ENCODE measurements around the gene TRIM75. TPM values are rescaled to one million over a fixed set of nuclear protein-coding genes. Genes with fewer than 3 reads are reported as not detected.
"Not testable (repeated sequence)": the region's sequence is repeated elsewhere in the genome, so short reads cannot be mapped to it uniquely, and the experiment has no call there.

TRIM75 gene
- total and polyA plus RNA-seq, 2 donors from 2014 or later, result not detected

- Histone ChIP-seq H3K27ac (ENCODE audit: low read depth in 2 of 2, low read length in 2 of 2) (no peak overlapping the region), H3K9me3 (ENCODE audit: control insufficient read depth in 2 of 3, insufficient read depth in 1 of 3, low read length in 3 of 3) (no peaks in the 10 kb centered on the region), H3K36me3 (ENCODE audit: control insufficient read depth in 2 of 3, insufficient read depth in 3 of 3, low read length in 3 of 3) (no peaks in the 10 kb centered on the region), H3K4me1 (ENCODE audit: control insufficient read depth in 2 of 3, insufficient read depth in 2 of 3, low read depth in 1 of 3, low read length in 3 of 3) (no peaks in the 10 kb centered on the region), H3K4me3 (ENCODE audit: low read length in 3 of 3) (no peak overlapping the region), H3K27me3 (ENCODE audit: control insufficient read depth, insufficient read depth, low read length) (no peaks in the 10 kb centered on the region), H3K9ac (ENCODE audit: low read length in 3 of 3) (no peak overlapping the region)
- DNase-seq (no peak), FAIRE-seq (no peak)
- intact Hi-C loops (cut with DNase I), result no loop called here
- no peak for TF ChIP-seq CTCF (IDR thresholded peaks at IDR 0.05; ENCODE audit: borderline replicate concordance, extremely low read depth, insufficient read depth)
These were observed 42.7 kb upstream of the TRIM75 start for GRCh38 chr4:165010991-165011390.

- TF ChIP-seq CTCF (IDR thresholded peaks at IDR 0.05; ENCODE audit: borderline replicate concordance, extremely low read depth, insufficient read depth), result no peak
- Histone ChIP-seq H3K27ac (ENCODE audit: low read depth in 2 of 2, low read length in 2 of 2) (no peak overlapping the region), H3K4me1 (ENCODE audit: control insufficient read depth in 2 of 3, insufficient read depth in 2 of 3, low read depth in 1 of 3, low read length in 3 of 3) (no peaks in the 10 kb centered on the region), H3K27me3 (ENCODE audit: control insufficient read depth, insufficient read depth, low read length) (no peaks in the 10 kb centered on the region), H3K9me3 (ENCODE audit: control insufficient read depth in 2 of 3, insufficient read depth in 1 of 3, low read length in 3 of 3) (no peaks in the 10 kb centered on the region), H3K36me3 (ENCODE audit: control insufficient read depth in 2 of 3, insufficient read depth in 3 of 3, low read length in 3 of 3) (no peaks in the 10 kb centered on the region), H3K4me3 (ENCODE audit: low read length in 3 of 3) (no peak overlapping the region), H3K9ac (ENCODE audit: low read length in 3 of 3) (no peak overlapping the region)
- no peak for DNase-seq
- intact Hi-C loops (cut with DNase I), result no loop called here
- no peak for FAIRE-seq
These were observed 42.3 kb upstream of the TRIM75 start for GRCh38 chr4:165011403-165011802.

GRCh38 chr4:165013691-165014090 lies 40.0 kb upstream of the TRIM75 start:
- intact Hi-C loops (cut with DNase I), result no loop called here
- Histone ChIP-seq H3K9me3 (ENCODE audit: control insufficient read depth in 2 of 3, insufficient read depth in 1 of 3, low read length in 3 of 3) (no peaks in the 10 kb centered on the region), H3K27ac (ENCODE audit: low read depth in 2 of 2, low read length in 2 of 2) (no peak overlapping the region), H3K9ac (ENCODE audit: low read length in 3 of 3) (no peak overlapping the region), H3K27me3 (ENCODE audit: control insufficient read depth, insufficient read depth, low read length) (no peaks in the 10 kb centered on the region), H3K4me3 (ENCODE audit: low read length in 3 of 3) (no peak overlapping the region), H3K4me1 (ENCODE audit: control insufficient read depth in 2 of 3, insufficient read depth in 2 of 3, low read depth in 1 of 3, low read length in 3 of 3) (no peaks in the 10 kb centered on the region), H3K36me3 (ENCODE audit: control insufficient read depth in 2 of 3, insufficient read depth in 3 of 3, low read length in 3 of 3) (no peaks in the 10 kb centered on the region)
- TF ChIP-seq CTCF (IDR thresholded peaks at IDR 0.05; ENCODE audit: borderline replicate concordance, extremely low read depth, insufficient read depth), result no peak
- DNase-seq (no peak), FAIRE-seq (no peak)

GRCh38 chr4:165016971-165017370 lies 36.7 kb upstream of the TRIM75 start:
- Histone ChIP-seq H3K4me1 (ENCODE audit: control insufficient read depth in 2 of 3, insufficient read depth in 2 of 3, low read depth in 1 of 3, low read length in 3 of 3) (no peaks in the 10 kb centered on the region), H3K27ac (ENCODE audit: low read depth in 2 of 2, low read length in 2 of 2) (no peak overlapping the region), H3K27me3 (ENCODE audit: control insufficient read depth, insufficient read depth, low read length) (no peaks in the 10 kb centered on the region), H3K36me3 (ENCODE audit: control insufficient read depth in 2 of 3, insufficient read depth in 3 of 3, low read length in 3 of 3) (no peaks in the 10 kb centered on the region), H3K9ac (ENCODE audit: low read length in 3 of 3) (no peak overlapping the region), H3K4me3 (ENCODE audit: low read length in 3 of 3) (no peak overlapping the region), H3K9me3 (ENCODE audit: control insufficient read depth in 2 of 3, insufficient read depth in 1 of 3, low read length in 3 of 3) (no peaks in the 10 kb centered on the region)
- DNase-seq, result no peak
- intact Hi-C loops (cut with DNase I), result no loop called here
- TF ChIP-seq CTCF (IDR thresholded peaks at IDR 0.05; ENCODE audit: borderline replicate concordance, extremely low read depth, insufficient read depth), result no peak
- no peak for FAIRE-seq

GRCh38 chr4:165019995-165020394 lies 33.7 kb upstream of the TRIM75 start:
- intact Hi-C loops (cut with DNase I); H3K36me3 ChIP-seq (ENCODE audit: control insufficient read depth in 2 of 3, insufficient read depth in 3 of 3, low read length in 3 of 3): not testable (repeated sequence)

GRCh38 chr4:165025782-165026181 lies 27.9 kb upstream of the TRIM75 start:
- H3K9ac ChIP-seq (ENCODE audit: low read length in 3 of 3); DNase-seq; intact Hi-C loops (cut with DNase I); H3K9me3 ChIP-seq (ENCODE audit: control insufficient read depth in 2 of 3, insufficient read depth in 1 of 3, low read length in 3 of 3); H3K27me3 ChIP-seq (ENCODE audit: control insufficient read depth, insufficient read depth, low read length); FAIRE-seq; H3K4me3 ChIP-seq (ENCODE audit: low read length in 3 of 3); H3K4me1 ChIP-seq (ENCODE audit: control insufficient read depth in 2 of 3, insufficient read depth in 2 of 3, low read depth in 1 of 3, low read length in 3 of 3); H3K36me3 ChIP-seq (ENCODE audit: control insufficient read depth in 2 of 3, insufficient read depth in 3 of 3, low read length in 3 of 3); H3K27ac ChIP-seq (ENCODE audit: low read depth in 2 of 2, low read length in 2 of 2): not testable (repeated sequence)

More at GRCh38 chr4:165019995-165020394, 33.7 kb upstream of the TRIM75 start:
- FAIRE-seq; H3K27me3 ChIP-seq (ENCODE audit: control insufficient read depth, insufficient read depth, low read length); H3K4me1 ChIP-seq (ENCODE audit: control insufficient read depth in 2 of 3, insufficient read depth in 2 of 3, low read depth in 1 of 3, low read length in 3 of 3); H3K9me3 ChIP-seq (ENCODE audit: control insufficient read depth in 2 of 3, insufficient read depth in 1 of 3, low read length in 3 of 3); H3K9ac ChIP-seq (ENCODE audit: low read length in 3 of 3); H3K27ac ChIP-seq (ENCODE audit: low read depth in 2 of 2, low read length in 2 of 2); H3K4me3 ChIP-seq (ENCODE audit: low read length in 3 of 3); DNase-seq: not testable (repeated sequence)
